ENCODE measurements around the gene PAPPA2. TPM values are rescaled to one million over a fixed set of nuclear protein-coding genes. Genes with fewer than 3 reads are reported as not detected.

PAPPA2 gene
- total RNA-seq, 1 experiment from 2014 or later, result 0.81 TPM

GRCh38 chr1:176841238-176841637 lies 378.3 kb downstream of the PAPPA2 start:
- no peaks in the 10 kb centered on the region for H3K79me1 ChIP-seq (ENCODE audit: insufficient read depth, low read depth, low read length, poor library complexity, severe bottlenecking)
- H2BK5ac ChIP-seq (ENCODE audit: insufficient read length, low read length), result no peak overlapping the region
- no peaks in the 10 kb centered on the region for H3K23me2 ChIP-seq (ENCODE audit: insufficient read length, low read depth, low read length, poor library complexity, severe bottlenecking)
- no peak overlapping the region for H2AK5ac ChIP-seq (ENCODE audit: insufficient read length, low read length)
- H3K4me2 ChIP-seq (ENCODE audit: insufficient read depth, insufficient read length, low read length), result no peak overlapping the region
- H3K14ac ChIP-seq (ENCODE audit: insufficient read depth, low read length), result no peak overlapping the region
- no peak overlapping the region for H3K4ac ChIP-seq (ENCODE audit: low read depth, low read length)
- no peaks in the 10 kb centered on the region for H3K27me3 ChIP-seq (ENCODE audit: insufficient read depth, low read length)
- no peaks in the 10 kb centered on the region for H3K9me3 Mint-ChIP-seq
- peaks cover 4 to 6% of the 10 kb centered on the region in 2 experiments; a peak in 3 of 4 replicates for H3K4me1 Mint-ChIP-seq
- H2BK12ac ChIP-seq (ENCODE audit: insufficient read length, low read depth, low read length), result no peak overlapping the region
- peaks cover 3% of the 10 kb centered on the region; the same call in 1 of the 2 replicates for H3K4me1 ChIP-seq (ENCODE audit: insufficient read depth, low read length)
- no peak overlapping the region for H2BK120ac ChIP-seq (ENCODE audit: low read depth, low read length, poor library complexity, severe bottlenecking)
- H3K27ac Mint-ChIP-seq, result no peak overlapping the region
- H2BK20ac ChIP-seq (ENCODE audit: low read depth, low read length, poor library complexity, severe bottlenecking), result no peak overlapping the region
- no peak for DNase-seq
- no peaks in the 10 kb centered on the region for H4K20me1 ChIP-seq (ENCODE audit: control insufficient read depth, insufficient read depth, insufficient read length)
- H4K5ac ChIP-seq (ENCODE audit: insufficient read length, low read depth, low read length), result no peak overlapping the region
- no peak overlapping the region for H3K23ac ChIP-seq (ENCODE audit: insufficient read length, low read depth, low read length)
- no peak overlapping the region for H2BK15ac ChIP-seq (ENCODE audit: low read depth, low read length)
- H3K27me3 Mint-ChIP-seq (ENCODE audit: low read depth), result no peaks in the 10 kb centered on the region
- H3K27ac ChIP-seq (ENCODE audit: insufficient read length, low read depth, low read length), result no peak overlapping the region
- no peak overlapping the region for H3T11ph ChIP-seq (ENCODE audit: low read length)
- H3K18ac ChIP-seq (ENCODE audit: insufficient read length, low read depth, low read length), result no peak overlapping the region
- no peak overlapping the region for H4K91ac ChIP-seq (ENCODE audit: insufficient read length, low read depth, low read length)
- H3K9me3 ChIP-seq (ENCODE audit: control insufficient read depth, low read depth, low read length), result no peaks in the 10 kb centered on the region
- H3K56ac ChIP-seq (ENCODE audit: insufficient read length, low read depth, low read length), result no peak overlapping the region
- H3K36me3 Mint-ChIP-seq (ENCODE audit: insufficient read depth in 1 of 3, low read depth in 3 of 3), result no peaks in the 10 kb centered on the region
- H3K9ac ChIP-seq (ENCODE audit: extremely low read depth, insufficient read length, low read length), result no peak overlapping the region
- no peak overlapping the region for H2AFZ ChIP-seq (ENCODE audit: low read length)
- no peak overlapping the region for H3K4me3 Mint-ChIP-seq
- H3K79me2 ChIP-seq (ENCODE audit: insufficient read depth, low read length), result no peaks in the 10 kb centered on the region
- no peak for TF ChIP-seq CTCF (conservative IDR thresholded peaks at IDR 0.05)
- no peak overlapping the region for H4K8ac ChIP-seq (replicated peaks; ENCODE audit: insufficient read length, low read depth, low read length)
- no CpG with 5 or more reads among the region's 2 CpGs for WGBS (ENCODE audit: extremely low coverage, insufficient read length, low lambda C conversion rate)
